NCI-H1436 treated with DMSO at 0.1 percent for 48 hours (cell line): Measurements from ENCODE around the gene MUC20.

ENCODE experiments used
- DNase-seq: peaks from one replicate; lab custom pipeline; 2025; lab: John Stamatoyannopoulos, UW

Gene MUC20

DNA sequence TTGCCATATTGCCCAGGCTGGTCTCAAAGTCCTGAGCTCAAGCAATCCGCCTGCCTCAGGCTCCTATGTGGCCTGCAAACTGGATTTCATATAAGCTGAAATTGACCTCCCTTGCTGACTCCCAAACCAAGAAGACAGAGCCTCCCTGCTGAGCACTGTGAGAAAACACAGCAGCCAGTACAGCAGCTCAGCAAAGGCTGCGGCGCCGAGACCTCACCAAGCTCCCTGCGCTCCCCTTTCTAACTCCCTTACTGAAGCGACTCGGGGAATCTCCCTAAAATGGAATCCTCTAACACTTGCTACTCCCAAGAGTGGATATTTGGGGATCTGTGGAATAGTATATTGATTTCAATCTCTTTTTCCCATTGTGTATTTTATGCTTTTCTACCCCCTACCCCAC is 34.6 kb downstream of the MUC20 start:
- DNase-seq = no peak

GRCh38 chr3:195755791-195756676 is 35.3 kb downstream of the MUC20 start:
- no peak for DNase-seq

- no peak for DNase-seq
These were observed 36.6 kb downstream of the MUC20 start for GRCh38 chr3:195757438-195757770.

- no peak for DNase-seq
These were observed 37.0 kb downstream of the MUC20 start for GRCh38 chr3:195757827-195758226.

- no peak for DNase-seq
These were observed 38.1 kb downstream of the MUC20 start for GRCh38 chr3:195758721-195759353.

GRCh38 chr3:195760345-195761122 is 39.8 kb downstream of the MUC20 start:
- no peak for DNase-seq

GRCh38 chr3:195761123-195761566 is 40.4 kb downstream of the MUC20 start:
- DNase-seq = no peak

GRCh38 chr3:195761567-195762248 is 40.9 kb downstream of the MUC20 start:
- no peak for DNase-seq

DNA sequence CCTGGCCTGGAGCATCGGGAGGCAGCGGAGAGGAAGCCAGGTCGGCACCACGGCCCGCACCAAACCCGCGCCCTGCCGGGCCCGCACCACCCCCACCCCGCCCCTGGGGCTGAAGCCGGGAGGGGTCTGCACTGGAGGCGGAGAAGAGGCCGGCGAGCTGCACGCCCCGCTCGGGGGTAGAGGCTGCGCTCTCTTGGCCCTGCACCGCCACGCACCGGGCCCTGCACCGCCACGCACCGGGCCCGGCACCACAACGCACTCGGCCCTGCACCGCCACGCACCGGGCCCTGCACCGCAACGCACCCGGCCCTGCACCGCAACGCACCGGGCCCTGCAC is 41.4 kb downstream of the MUC20 start:
- DNase-seq = no peak

GRCh38 chr3:195762611-195763010 is 41.8 kb downstream of the MUC20 start:
- no peak for DNase-seq

GRCh38 chr3:195763076-195763830 is 42.5 kb downstream of the MUC20 start:
- DNase-seq = no peak

- DNase-seq = no peak
These were observed 43.4 kb downstream of the MUC20 start for GRCh38 chr3:195763843-195764825.

DNA sequence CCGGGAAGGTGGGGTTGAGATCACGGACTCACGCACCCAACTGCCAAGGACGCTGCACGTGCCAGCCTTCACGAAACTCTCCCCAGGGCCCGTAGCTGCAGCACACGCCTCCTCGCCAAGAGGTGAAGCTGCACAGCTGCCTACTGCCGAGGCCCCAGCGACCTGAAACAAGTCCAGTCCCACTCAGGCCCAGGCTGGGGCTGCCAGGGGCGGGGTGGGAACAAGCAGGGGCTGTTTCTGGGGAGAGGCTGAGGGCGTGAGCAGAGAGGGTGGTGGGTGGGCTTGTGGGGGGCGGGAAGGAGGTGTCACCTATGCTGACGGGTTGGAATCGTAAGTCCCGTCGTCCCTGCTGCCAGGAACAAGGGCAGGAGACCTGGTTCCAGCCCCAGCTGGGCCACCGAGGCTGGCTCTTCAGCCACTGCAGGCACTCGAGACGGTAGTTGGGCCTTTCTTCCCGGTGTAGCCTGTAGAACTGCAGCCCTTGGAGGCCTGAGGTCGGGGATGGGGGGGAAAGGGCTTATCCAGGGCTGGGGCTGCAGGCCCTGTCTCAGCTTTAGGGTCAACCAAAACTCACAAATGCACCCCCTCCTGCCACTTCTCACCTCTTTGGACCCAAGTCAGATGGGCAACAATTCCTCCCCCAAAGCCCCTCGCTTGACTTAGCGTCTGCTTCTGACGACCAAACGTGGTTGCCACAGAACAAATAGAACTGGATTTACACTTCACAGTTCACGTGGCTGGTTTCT is 44.4 kb downstream of the MUC20 start:
- DNase-seq = no peak

GRCh38 chr3:195766671-195767070 is 45.9 kb downstream of the MUC20 start:
- DNase-seq = no peak

- no peak for DNase-seq
These were observed 47.0 kb downstream of the MUC20 start for GRCh38 chr3:195767792-195768191.

DNA sequence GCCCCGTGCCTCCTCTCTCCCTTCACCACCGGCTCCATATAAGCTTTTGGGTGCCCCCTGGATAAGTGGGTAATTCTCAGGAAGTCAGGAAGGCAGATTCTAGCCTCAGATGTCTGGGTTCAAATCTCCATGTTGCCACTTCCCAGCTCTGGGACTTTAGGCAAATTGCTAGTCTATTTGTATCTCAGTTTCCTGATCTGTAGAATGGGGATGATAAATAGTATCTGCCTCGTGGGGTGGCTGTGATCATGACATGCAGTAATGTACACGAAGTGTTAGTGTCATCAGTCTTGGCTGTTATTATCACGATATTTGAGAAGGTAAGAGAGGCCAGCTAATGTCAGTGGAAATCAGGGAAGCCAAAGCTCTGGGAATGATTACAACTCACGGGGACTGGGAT is 47.6 kb downstream of the MUC20 start:
- DNase-seq = no peak

GRCh38 chr3:195768831-195769303 is 48.1 kb downstream of the MUC20 start:
- DNase-seq = no peak

- DNase-seq = no peak
These were observed 48.8 kb downstream of the MUC20 start for GRCh38 chr3:195769551-195769950.

DNA sequence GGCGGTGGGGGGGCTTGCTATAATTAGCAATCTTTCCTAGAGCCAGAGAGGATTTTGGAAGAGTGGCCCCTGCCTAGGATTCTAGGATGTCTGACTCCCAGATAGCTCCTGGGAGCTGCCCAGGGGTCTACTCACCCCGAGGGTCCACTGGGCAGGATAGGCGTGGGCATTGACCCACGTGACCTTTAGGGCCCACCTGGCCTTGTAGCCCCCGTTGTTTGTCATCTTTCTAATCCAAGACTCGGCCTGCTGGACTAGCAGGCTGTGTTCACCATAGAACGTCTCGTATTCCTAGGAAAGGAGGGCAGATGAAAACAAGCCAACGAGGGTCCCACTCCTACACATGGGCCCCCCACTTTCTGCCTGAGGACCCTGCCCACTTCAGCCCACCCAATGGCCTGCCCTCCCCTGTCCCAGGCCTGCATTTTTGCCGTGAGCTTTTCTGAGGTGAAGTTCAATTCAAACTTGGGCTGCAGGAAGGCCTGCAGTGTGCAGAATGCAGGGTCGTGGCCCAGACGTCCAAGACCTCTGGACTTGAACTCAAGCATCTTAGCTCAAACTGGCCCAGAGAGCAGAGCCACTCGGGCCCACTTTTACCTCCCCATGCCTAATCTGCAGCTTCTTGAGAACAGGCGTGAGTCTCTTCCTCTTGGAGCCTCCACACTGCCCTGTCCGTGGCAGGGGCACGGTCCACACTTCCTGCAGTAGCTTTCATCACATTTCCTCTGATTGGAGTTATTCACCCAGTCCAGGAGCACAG is 49.5 kb downstream of the MUC20 start:
- no peak for DNase-seq
